Tibial nerve (tissue), 4 donors: Measurements from ENCODE around the gene NXPE4.

Source experiments
- CTCF ChIP-seq, 5 experiments: fragments of 200-600 bp in 3 of 5; fragments of 450-650 bp in 2 of 5; sonication (generic) in 3 of 5; IDR thresholded peaks; one replicate each; pipeline ENCODE4 v1.5.1; 2016 to 2019; ENCODE audit warnings: antibody characterized with exemption in 5 of 5, mild to moderate bottlenecking in 3 of 5, moderate library complexity in 2 of 5
- EP300 ChIP-seq, 2 donors: sonication (generic); formaldehyde crosslinking; IDR thresholded peaks; one replicate each; pipeline ENCODE4 v1.6.1; 2017; ENCODE audit warnings: antibody characterized with exemption in 2 of 2, mild to moderate bottlenecking in 1 of 2
- POLR2A ChIP-seq, 2 donors: fragments of 450-650 bp; IDR thresholded peaks; one replicate each; pipeline ENCODE4 v1.6.1; 2017; ENCODE audit warnings: antibody characterized with exemption in 2 of 2, mild to moderate bottlenecking in 2 of 2, moderate library complexity in 2 of 2

GRCh38 chr11:114522818-114523217 lies 72.8 kb downstream of the NXPE4 start:
- TF ChIP-seq POLR2A (IDR thresholded peaks at IDR 0.05): no peak
- TF ChIP-seq CTCF (IDR thresholded peaks at IDR 0.05): no peak
- TF ChIP-seq EP300 (IDR thresholded peaks at IDR 0.05): no peak
